GM18873 (cell line): ENCODE results near the gene UGT1A6.

Source experiments
- ATAC-seq: cut with Tn5 transposase; IDR thresholded peaks from one replicate; pipeline ENCODE4 v1.9.1; 2021; ENCODE audit warnings: mild to moderate bottlenecking, moderate library complexity, moderate number of reproducible peaks; ENCODE audit not compliant: unreplicated experiment, low FRiP score

UGT1A6 gene

DNA sequence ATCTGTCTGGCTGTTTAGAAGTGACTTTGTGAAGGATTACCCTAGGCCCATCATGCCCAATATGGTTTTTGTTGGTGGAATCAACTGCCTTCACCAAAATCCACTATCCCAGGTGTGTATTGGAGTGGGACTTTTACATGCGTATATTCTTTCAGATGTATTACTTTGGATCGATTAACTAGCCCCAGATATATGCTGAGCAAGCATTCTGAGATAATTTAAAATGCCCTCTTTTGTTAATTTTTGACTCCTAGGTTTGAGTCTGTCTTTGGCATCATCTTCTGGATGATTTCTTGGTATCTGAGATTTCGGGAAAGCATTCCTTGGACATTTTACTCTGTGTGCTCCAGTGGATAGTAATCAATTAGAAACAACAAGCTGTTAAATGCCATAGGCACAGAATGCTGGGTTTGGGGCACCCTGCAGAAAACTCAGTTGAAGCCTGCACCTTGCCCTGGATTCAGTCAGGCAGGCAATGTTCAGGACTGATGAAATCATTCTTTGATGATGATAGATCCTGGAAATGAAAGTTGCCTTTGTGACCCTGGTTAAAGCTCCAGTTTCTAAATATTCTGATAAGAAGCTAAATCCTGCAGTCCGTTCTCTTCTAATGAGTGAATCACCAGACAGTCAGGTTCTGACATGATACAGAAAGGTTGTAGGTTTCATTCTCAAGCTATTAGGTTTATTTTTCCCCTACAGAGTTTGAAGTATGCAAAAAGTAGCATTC is 68.5 kb downstream of the UGT1A6 start:
- ATAC-seq = no peak

DNA sequence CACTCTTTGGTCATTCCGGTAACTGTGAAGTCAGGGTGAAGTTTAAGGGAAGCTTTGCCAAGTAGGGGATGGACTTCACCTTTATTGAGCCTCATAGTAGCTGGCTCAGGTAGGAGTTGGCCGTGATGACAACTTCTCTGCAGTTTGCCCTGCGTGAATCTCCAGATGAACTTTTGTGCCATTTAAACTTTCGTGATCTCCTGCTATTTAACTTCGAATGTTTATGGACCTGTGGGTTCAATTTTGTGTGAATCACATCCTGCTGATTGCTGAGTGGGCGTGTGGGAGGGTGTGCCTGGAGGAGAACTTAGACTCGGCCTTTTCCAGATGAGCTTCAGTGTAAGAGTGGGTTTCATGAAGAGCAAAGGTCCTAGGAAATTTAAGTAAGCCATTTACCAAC is 71.6 kb downstream of the UGT1A6 start:
- no peak for ATAC-seq

DNA sequence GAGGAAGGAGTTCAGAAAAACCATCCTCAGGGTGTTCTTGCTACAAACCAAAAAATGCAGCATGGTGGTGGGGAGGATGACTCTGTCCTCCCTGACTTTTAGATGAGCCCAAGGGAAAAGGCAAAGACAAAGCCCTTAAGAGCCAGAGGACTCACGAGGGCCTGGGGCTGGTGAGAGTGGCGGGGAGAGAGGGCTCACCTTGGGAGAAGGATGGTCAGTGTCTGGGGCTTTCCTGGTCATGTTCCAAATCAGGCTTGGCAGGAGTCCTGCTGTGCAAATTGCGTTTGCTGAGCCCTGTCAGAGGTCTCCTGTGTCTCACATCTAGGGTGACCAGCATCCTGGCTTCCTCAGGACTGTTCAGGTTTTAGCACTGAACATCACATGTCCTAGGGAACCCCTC is 72.1 kb downstream of the UGT1A6 start:
- ATAC-seq = no peak

DNA sequence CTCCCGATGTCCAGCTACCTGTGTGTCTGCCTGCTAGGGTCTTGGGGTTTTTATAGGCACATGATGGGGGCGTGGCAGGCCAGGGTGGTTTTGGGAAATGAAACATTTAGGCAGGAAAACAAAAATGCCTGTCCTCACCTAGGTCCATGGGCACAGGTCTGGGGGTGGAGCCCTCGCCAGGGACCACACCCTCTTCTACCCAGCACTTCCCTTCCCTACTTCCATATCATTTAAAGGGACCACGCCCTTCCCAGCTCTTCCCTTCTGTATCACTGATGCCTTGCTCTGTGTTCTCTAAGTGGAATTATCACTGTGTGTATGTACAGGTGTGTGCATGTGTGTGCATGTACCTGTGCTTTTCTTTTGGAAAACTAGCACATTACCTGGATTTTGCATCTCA is 73.7 kb downstream of the UGT1A6 start:
- ATAC-seq = no peak

DNA sequence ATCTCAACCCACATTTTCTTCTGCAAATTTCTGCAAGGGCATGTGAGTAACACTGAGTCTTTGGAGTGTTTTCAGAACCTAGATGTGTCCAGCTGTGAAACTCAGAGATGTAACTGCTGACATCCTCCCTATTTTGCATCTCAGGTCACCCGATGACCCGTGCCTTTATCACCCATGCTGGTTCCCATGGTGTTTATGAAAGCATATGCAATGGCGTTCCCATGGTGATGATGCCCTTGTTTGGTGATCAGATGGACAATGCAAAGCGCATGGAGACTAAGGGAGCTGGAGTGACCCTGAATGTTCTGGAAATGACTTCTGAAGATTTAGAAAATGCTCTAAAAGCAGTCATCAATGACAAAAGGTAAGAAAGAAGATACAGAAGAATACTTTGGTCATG is 75.4 kb downstream of the UGT1A6 start:
- ATAC-seq = no peak

DNA sequence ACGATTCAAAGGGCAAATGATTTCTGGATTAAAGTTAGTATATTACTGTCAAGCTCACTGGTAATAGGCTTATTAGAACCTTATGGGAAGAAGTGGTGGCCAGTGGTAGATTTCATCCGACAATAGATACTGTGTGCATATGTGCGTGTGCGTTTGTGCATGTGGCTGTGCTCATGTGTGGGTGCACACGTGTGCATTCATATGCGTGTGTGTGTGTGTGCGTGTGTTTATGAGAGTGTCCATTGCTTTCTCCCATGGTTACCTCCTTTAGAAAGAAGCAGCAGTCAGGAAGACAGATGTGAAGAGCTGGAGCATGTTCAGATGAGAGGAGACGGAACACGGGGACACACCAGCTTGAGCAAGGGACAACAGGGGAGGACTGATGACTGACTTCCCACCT is 76.6 kb downstream of the UGT1A6 start:
- ATAC-seq = no peak

DNA sequence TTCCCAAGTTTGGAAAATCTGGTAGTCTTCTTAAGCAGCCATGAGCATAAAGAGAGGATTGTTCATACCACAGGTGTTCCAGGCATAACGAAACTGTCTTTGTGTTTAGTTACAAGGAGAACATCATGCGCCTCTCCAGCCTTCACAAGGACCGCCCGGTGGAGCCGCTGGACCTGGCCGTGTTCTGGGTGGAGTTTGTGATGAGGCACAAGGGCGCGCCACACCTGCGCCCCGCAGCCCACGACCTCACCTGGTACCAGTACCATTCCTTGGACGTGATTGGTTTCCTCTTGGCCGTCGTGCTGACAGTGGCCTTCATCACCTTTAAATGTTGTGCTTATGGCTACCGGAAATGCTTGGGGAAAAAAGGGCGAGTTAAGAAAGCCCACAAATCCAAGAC is 79.5 kb downstream of the UGT1A6 start:
- no peak for ATAC-seq

DNA sequence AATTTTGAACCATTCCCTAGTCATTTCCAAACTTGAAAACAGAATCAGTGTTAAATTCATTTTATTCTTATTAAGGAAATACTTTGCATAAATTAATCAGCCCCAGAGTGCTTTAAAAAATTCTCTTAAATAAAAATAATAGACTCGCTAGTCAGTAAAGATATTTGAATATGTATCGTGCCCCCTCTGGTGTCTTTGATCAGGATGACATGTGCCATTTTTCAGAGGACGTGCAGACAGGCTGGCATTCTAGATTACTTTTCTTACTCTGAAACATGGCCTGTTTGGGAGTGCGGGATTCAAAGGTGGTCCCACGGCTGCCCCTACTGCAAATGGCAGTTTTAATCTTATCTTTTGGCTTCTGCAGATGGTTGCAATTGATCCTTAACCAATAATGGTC is 79.9 kb downstream of the UGT1A6 start:
- ATAC-seq = no peak

DNA sequence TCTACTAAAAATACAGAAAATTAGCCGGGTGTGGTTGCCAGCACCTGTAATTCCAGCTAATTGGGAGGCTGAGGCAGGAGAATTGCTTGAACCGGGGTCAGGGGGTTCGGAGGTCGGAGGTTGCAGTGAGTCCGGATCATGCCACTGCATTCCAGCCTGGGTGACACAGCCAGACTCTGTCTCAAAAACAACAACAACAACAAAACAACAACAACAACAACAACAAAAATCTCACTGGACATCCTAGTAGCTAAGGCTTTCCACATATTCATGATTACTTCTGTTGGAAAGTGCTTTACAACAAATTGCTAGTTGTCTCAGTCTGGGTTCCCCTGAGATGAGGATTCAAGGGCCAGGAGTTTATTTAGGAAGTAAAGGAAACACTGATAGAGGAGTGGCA is 81.2 kb downstream of the UGT1A6 start:
- no peak for ATAC-seq

DNA sequence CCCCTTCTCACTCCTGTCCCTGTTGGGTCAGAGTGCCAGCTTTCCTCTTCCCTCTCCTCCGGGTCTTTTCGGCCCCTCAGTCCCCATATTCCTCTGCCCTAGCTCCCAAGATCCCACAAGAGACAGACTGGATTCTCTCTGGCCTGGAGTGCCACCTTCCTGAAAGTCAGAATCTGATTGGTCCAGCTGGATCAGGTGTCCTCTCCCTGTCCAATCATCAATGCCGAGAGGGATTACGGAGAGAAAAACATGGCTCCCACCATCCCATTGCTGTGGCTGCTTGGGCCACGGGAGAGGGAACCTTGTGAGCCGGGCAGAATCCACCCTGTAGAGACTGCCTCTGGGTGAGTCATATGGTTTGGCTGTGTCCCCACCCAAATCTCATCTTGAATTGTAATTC is 82.7 kb downstream of the UGT1A6 start:
- ATAC-seq = no peak

DNA sequence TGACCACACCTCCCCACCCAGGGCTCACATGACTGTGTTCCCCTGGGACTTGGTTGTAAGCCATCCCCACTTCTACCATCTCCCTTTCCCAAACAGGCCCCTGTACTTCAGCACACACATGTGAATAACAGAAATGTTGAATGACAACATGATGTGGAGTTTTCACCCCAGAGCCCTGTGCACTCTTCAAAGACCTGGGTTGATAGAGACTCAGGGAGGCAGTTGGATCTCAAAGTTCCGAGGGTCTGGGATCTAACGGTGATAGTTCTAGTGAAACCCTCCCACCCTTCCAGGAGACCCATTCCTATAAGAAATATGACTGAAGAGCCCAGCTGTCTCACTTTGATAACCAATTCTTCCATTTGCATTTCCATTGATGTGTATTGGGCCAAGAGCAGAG is 85.3 kb downstream of the UGT1A6 start, which contains the start of gene MROH2A:
Gene MROH2A (plus strand): TSS at position 301 of the 400 bp plus-strand sequence. CDS start 1,029 bp downstream, outside the sequence.
- ATAC-seq = no peak

DNA sequence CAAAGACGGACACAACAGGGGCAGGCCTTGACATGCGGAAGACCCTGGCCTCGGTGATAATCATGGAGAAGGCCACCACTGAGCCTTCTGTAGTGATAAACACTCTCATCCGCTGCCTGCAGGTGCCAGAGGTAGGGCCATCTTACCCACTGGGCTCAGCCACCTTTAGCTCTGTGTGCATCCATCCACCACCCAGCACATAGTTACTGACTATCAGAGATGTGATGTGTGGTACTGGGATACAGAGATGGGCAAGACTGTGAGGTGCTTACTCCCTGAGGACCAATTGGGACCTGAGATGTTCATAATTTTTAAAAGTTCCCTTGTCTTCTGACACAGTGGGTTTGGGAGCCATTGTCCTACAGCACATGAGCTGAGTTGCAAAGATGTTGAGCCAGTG is 87.0 kb downstream of the UGT1A6 start:
- ATAC-seq = no peak

DNA sequence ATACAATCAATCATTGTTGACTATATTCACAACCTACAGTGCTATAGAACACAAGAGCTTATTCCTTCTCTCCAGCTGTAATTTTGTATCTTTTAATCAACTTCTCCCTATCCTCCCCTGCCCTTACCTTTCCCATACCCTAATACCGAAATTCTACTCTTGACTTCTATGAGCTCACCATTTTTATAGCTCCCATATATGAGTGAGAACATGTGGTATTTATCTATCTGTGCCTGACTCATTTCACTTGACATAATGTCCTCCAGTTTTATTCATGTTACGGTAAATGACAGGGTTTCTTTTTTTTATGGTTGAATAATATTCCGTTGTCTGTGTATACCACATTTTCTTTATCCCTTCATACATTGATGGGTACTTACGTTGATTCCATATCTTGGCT is 88.1 kb downstream of the UGT1A6 start:
- ATAC-seq = no peak

DNA sequence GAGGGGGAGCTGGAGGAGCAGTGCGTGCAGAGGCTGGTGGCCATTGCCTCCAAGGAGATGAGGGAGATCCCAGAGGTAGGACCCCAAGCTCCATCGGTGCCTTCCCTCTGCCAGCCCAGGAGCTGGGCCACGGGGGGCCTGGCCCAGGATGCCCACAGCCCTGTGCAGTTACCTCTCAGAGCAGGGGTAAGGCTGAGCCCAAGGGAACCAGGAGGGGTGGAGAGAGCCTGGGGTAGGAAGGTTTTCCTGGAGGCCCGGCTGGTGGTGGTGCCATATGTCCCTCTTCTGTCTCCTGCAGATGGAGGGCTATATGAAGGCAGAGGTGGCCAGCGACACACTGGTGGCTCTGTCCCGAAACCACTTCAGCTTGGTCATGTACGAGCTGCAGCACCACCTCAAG is 96.9 kb downstream of the UGT1A6 start:
- ATAC-seq = no peak

DNA sequence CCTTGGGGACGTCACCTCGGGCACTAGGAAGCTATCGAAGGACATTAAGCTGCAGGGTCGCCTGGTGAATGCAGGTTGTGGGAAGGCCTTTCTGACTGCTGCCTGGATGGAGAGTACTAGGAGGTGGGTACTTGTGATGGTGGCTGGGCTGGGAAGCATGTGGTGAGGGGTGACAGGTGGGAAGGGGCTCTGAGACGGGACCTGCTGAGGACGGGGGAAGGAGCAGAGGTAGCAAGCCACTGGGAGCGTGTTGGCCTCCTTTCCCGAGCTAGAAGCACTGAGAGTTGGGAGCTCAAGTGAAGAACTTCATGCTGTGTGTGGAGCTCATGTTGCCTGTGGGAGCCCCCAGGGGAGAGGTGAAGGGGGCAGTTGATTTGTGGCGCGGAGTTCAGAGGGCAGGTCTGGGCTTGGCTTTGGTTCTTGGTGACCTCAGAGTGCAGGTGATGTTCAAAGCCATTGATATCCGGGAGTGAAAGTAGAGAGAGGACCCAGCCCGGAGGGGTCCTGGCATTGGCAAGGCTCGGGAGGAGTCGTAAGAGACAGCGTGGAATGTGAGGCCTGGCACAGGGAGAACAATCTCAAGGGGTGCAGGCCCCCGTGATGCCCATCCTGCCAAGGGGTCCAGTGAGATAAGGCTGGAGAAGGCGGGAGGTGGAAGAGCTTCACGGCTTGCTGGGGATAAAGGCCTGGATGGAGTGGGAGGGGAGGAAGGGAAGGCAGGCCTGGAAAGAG is 98.6 kb downstream of the UGT1A6 start:
- ATAC-seq = no peak

DNA sequence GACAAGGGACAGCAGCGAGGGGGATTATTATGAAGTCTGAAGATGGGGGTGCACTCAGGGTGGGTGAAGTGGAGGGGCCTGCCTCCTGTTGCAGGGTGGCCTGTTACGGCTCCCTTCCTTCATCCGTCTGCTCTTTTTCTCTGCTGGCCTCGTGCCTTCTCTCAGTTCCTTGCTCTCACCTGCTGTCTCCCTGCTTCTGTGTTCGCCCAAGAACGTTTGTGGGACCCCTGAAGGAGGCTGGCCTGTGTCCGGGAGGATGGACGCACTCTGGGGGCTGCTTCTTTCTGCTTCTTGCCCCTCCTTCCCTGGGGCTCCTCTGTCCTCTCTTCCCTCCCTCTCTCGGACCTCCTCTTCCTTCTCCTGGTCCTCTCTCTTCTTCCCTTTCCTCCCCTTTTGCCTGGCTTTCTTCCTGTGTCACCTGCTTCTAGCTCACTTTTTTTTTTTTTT is 99.2 kb downstream of the UGT1A6 start:
- ATAC-seq = no peak

DNA sequence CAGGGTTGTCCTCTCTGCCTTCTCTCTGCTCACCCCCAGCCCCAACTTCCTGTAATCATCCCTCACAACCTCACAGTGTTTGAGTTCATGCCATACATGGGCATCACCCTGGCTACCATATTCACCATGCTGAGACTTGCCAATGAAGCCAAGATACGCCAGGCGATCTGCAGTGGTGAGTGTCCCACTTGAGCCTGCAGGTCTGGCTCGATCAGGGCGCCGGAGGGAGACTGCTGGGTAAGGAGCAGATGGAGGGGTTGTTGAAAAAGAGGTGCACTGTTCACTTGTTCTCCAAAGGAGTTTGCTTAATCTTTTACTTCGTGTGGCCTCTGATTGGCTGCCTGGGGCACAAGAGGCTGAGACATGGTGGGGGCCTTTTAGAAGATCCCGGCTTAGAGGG is 100.0 kb downstream of the UGT1A6 start:
- ATAC-seq = no peak

DNA sequence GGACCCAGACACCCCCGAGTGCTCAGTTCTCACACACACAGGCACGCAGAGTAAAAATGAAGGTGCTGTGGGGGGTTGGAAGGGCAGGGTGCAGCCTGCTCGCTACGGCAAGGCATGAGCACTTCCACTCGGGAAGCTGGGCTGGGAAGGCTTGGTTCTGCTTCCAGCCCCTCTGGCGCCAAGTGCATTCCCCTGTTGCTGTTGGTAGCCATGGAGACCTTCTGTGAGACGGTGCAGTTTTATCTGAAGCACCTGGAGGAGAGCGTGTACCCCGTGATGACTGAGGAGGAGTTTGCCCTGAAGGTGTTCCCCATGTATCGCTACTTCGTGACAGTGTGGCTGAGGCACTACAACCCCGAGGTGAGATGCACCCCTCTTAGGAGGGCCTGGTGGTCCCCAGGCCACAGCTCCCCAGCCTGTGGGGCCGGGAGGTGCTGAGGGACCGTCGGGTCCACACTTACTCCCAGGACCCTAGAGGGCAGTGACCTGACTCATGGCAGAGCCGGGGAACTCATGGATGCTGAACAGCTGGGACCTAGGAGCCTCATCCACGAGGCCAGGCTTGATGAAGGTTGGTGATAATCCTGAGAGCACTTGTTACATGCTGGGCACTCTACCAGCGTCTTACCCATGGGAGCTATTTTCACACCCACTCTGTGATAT is 100.9 kb downstream of the UGT1A6 start:
- ATAC-seq = no peak

DNA sequence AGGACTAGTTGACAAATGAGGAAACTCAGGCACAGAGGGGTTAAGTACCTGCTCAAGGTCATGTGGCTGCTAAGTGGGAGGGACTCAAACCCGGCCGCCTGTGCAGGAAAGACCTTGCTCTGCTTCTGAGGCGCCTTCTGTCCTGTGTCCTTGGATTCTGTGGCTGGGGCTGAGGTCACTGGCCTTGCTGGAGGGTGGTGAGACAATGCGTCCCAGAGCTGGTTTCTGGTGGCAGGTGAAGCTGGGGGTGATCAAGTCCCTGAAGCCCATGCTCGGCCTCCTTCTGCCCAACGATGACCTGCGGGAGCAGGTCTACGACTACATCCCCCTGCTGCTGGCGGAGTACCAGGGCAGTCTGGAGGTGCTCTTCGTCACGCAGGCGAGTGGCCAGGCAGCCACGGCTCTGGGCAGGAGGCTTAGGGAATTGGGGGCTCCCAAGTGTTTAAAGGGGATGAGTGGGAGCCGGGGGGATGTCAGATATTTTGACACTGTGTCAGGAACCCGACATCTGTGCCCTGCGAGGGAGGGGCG is 101.5 kb downstream of the UGT1A6 start:
- ATAC-seq = no peak

DNA sequence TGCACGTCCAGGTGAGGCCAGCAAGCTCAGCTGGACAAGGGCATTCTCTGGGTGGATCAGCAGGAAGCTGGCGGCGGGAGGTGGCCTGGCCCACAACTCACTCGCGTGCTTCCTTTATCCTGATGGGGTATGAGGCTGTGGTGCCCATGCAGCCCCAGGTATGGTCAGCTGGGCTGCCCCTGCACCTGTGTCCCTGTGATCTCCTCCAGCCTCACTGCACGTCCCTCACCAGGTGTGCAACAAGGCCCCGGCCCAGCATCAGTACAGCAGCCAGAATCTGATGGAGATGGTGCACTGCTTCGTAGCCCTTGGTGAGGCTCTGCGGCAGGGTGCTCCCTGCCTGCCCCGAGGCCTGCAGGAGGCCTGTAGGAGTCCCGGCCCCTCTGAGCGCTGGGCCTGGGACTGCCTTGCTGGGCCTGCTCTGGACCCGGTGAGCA is 103.1 kb downstream of the UGT1A6 start:
- ATAC-seq = no peak

DNA sequence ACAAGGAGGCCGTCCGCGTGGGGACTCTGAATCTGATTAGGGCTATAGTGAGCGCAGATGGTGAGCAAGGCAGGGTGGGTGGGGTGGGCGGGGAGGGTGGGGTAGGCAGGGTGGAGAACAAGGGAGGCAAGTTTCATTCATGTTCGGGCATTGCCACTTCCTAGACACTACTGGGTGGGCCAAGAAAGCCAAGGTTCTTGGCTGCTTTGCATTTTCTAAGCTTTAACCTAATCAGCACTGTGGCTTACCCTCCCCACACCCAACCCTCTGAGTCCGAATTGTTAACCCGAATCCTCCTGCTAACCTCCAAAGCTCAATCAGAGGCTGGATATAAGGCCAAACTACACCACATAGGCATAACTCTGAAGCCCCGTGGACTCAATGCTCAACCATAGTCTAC is 103.6 kb downstream of the UGT1A6 start:
- ATAC-seq = no peak
